SH-SY5Y (cell line): ENCODE data around the gene GGA2.

Experiments
- GATA2 ChIP-seq: IDR thresholded peaks from 2 replicates; pipeline ENCODE4 v1.6.1; 2011; ENCODE audit warnings: mild to moderate bottlenecking, low read depth, low read length
- GATA3 ChIP-seq: IDR thresholded peaks from 2 replicates; pipeline ENCODE4 v1.6.1; 2011; ENCODE audit warnings: low read depth, mild to moderate bottlenecking, low read length, moderate library complexity

DNA sequence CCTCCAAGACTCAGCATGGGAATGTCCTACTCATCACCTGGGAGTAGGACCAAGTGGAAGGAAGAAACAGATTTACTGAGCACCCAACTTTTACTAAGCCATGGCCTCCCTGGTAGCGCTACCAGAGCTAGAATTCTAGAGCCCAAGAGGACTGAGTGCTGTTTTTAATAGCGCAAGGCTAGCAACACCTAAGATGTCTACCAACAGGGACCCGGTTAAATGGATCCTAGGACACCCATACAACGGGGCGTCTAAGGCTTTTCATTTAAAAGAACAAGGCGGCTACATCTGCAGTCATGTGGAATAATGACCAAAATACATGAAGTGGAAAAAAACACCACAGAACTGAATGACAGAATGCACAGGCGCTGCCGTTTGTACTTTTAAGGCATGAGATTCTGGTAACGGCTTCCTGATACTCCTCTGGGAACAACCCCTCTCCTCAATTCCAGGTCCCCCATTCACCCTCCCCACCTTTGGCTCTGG lies 5.1 kb downstream of the GGA2 start:
- TF ChIP-seq GATA2: no peak
- TF ChIP-seq GATA3: no peak
